Endodermal cell (in vitro differentiated cells): ENCODE data around the gene SND1. TPM values are rescaled to one million over a fixed set of nuclear protein-coding genes. Genes with fewer than 3 reads are reported as not detected.

ENCODE experiments used
- DNase-seq: peaks from one replicate; pipeline ENCODE4 v3.0.0-alpha.2; 2017
- H3K27ac ChIP-seq: 2 replicates; pipeline ENCODE4 v1.5.1; 2013; ENCODE audit warnings: mild to moderate bottlenecking, low read depth, low read length, moderate library complexity
- H3K27me3 ChIP-seq: 2 replicates; pipeline ENCODE4 v1.6.1; 2013; ENCODE audit warnings: mild to moderate bottlenecking, low read length, moderate library complexity; ENCODE audit not compliant: insufficient read depth, control insufficient read depth, poor library complexity, severe bottlenecking
- H3K36me3 ChIP-seq: 2 replicates; pipeline ENCODE4 v1.7.0; 2013; ENCODE audit warnings: mild to moderate bottlenecking, low read length, moderate library complexity; ENCODE audit not compliant: control insufficient read depth, insufficient read depth
- H3K4me1 ChIP-seq: one replicate; pipeline ENCODE4 v1.7.0; 2013; ENCODE audit warnings: low read length; ENCODE audit not compliant: control insufficient read depth, insufficient read depth
- H3K4me3 ChIP-seq: 2 replicates; pipeline ENCODE4 v1.5.1; 2013; ENCODE audit warnings: mild to moderate bottlenecking, low read length, moderate library complexity
- H3K9ac ChIP-seq: 2 replicates; pipeline ENCODE4 v1.6.1; 2013; ENCODE audit warnings: mild to moderate bottlenecking, low read length, moderate library complexity; ENCODE audit not compliant: poor library complexity, severe bottlenecking; ENCODE audit errors: extremely low read depth
- H3K9me3 ChIP-seq: 2 replicates; pipeline ENCODE4 v1.6.1; 2013; ENCODE audit warnings: mild to moderate bottlenecking, low read length, moderate library complexity; ENCODE audit not compliant: control insufficient read depth
- H3K27ac Mint-ChIP-seq: 2 replicates; pipeline ENCODE4 v1.8.0; 2020; ENCODE audit warnings: mixed read lengths
- H3K27me3 Mint-ChIP-seq: 2 replicates; pipeline ENCODE4 v1.8.0; 2021; ENCODE audit warnings: mild to moderate bottlenecking, mixed read lengths; ENCODE audit not compliant: insufficient read depth
- H3K36me3 Mint-ChIP-seq: 2 replicates; pipeline ENCODE4 v1.8.0; 2020; ENCODE audit warnings: low read depth, mixed read lengths
- H3K4me1 Mint-ChIP-seq: 2 replicates; pipeline ENCODE4 v1.8.0; 2020; ENCODE audit warnings: mixed read lengths
- H3K4me3 Mint-ChIP-seq: 2 replicates; pipeline ENCODE4 v1.8.0; 2020; ENCODE audit warnings: mild to moderate bottlenecking, moderate library complexity, mixed read lengths
- H3K9me3 Mint-ChIP-seq: 2 replicates; pipeline ENCODE4 v1.8.0; 2020; ENCODE audit warnings: mild to moderate bottlenecking, mixed read lengths
- WGBS, 2 experiments: methylation state at CpG; one replicate each; pipeline versions ENCODE4 v1.1.5 to v1.1.7; 2013; ENCODE audit warnings: missing lambda C conversion rate in 2 of 2, mixed read lengths in 1 of 2; ENCODE audit not compliant: insufficient coverage in 1 of 2, insufficient read length in 1 of 2; 5-methylcytosine and 5-hydroxymethylcytosine counted together
- total RNA-seq, 2 donors: library from RNA; stranded (reverse); fragmentation: NEBNext Ultra II Directional in 1 of 2; extraction: Animal tissue kit (Norgen Biotek cat#: 25700) in 1 of 2; gene quantifications; 2 replicates in 1 of 2; 3 replicates in 1 of 2; pipeline ENCODE4 v1.2.1, GENCODE V29; 2021
- TF ChIP-seq, protein P1 (sequence below): fragments of 200-600 bp; sonication (generic); conservative IDR thresholded peaks from 2 replicates; pipeline ENCODE4 v1.5.0; 2021; ENCODE audit warnings: antibody characterized with exemption, mild to moderate bottlenecking

The SND1 gene
- total RNA-seq, 2 donors from 2014 or later: 240 to 267 TPM

DNA sequence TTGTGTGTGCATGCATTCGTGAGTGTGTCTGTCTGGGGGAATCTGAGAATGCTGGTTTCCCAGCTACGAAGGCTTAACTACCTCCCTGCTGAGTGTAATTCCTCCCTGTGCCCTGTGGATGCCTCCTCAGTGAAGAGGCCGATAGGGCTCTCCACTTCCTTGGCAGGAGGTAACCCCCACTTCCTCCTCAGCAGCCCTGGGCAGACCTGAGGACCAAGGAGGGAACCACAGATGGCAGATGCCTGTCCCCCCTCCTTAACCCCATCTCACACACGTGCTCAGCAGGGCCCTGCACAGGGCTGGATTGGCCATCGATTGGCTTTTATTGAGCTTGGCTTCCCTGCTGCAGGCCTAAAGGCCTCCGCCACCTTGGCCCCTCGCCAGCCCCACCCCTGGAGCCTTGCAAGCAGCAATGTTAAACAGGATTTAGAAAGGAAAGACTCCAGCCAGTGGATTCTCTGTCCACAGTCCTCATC lies 424.8 kb downstream of the SND1 start:
- Mint-ChIP-seq H3K27ac (no peak overlapping the region), H3K4me3 (no peak overlapping the region), H3K36me3 (peaks cover 20% of the 10 kb centered on the region), H3K9me3 (no peaks in the 10 kb centered on the region), H3K4me1 (no peaks in the 10 kb centered on the region), H3K27me3 (no peaks in the 10 kb centered on the region)
- Histone ChIP-seq H3K4me3 (no peak overlapping the region), H3K27ac (peak overlapping the region; percentile 38), H3K4me1 (no peaks in the 10 kb centered on the region), H3K36me3 (peaks cover 60% of the 10 kb centered on the region), H3K9ac (no peak overlapping the region), H3K27me3 (no peaks in the 10 kb centered on the region), H3K9me3 (no peaks in the 10 kb centered on the region)
- TF ChIP-seq, protein P1, sequence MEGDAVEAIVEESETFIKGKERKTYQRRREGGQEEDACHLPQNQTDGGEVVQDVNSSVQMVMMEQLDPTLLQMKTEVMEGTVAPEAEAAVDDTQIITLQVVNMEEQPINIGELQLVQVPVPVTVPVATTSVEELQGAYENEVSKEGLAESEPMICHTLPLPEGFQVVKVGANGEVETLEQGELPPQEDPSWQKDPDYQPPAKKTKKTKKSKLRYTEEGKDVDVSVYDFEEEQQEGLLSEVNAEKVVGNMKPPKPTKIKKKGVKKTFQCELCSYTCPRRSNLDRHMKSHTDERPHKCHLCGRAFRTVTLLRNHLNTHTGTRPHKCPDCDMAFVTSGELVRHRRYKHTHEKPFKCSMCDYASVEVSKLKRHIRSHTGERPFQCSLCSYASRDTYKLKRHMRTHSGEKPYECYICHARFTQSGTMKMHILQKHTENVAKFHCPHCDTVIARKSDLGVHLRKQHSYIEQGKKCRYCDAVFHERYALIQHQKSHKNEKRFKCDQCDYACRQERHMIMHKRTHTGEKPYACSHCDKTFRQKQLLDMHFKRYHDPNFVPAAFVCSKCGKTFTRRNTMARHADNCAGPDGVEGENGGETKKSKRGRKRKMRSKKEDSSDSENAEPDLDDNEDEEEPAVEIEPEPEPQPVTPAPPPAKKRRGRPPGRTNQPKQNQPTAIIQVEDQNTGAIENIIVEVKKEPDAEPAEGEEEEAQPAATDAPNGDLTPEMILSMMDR: no peak
- WGBS, 2 experiments: 88 to 90% methylated on average over 5 to 7 of the region's 7 CpGs
- no peak for DNase-seq

DNA sequence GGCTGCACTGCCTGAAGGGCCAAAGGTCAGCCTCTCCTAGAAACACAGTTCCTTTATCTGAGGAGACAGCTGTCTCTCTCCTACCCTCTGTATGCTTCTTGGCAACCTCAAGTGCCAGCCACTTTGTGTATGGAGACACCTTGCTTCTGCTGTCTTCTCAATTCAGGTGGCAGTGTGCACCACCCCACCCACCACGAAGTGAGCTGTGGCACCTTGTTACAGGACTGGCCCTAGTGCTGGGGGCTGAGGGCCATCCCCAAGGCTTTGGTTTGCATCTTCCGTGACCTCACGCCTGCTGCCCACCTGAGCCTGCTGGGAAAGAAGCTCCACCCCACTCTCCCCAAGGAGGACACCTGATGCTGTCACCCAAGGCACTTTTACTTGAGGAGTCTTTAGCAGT lies 426.3 kb downstream of the SND1 start:
- H3K4me3 ChIP-seq: no peak overlapping the region
- no peak overlapping the region for H3K9ac ChIP-seq
- no peaks in the 10 kb centered on the region for H3K4me1 ChIP-seq
- WGBS, 2 experiments: 94 to 96% methylated on average over 2 to 3 of the region's 3 CpGs
- DNase-seq: no peak
- Mint-ChIP-seq H3K36me3 (peaks cover 28% of the 10 kb centered on the region), H3K9me3 (no peaks in the 10 kb centered on the region), H3K4me3 (no peak overlapping the region), H3K27ac (no peak overlapping the region), H3K27me3 (no peaks in the 10 kb centered on the region), H3K4me1 (no peaks in the 10 kb centered on the region)
- H3K9me3 ChIP-seq: no peaks in the 10 kb centered on the region
- TF ChIP-seq, protein P1: no peak
- H3K27me3 ChIP-seq: no peaks in the 10 kb centered on the region
- H3K36me3 ChIP-seq: peaks cover 66% of the 10 kb centered on the region
- H3K27ac ChIP-seq: no peak overlapping the region

DNA sequence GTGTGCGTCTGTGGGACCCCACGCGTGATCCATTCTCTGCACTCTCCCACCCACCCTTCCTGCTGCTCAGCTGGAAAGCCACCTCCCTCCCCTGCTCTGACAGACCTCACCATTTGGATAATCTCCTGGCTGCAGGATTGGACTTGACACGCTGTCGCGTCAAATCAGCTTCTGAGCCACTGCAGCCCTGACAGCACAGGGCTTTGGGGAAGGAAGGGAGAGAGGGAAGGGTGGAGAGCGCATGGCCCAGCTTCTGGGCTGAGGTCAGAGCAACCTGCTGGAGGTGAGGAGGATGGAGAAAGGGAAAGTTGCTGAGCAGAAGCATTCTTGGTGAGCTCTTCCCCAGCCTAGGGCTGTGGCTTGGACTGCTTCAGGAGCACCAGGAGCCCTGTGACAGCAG lies 428.2 kb downstream of the SND1 start:
- H3K27ac Mint-ChIP-seq: no peak overlapping the region
- TF ChIP-seq, protein P1: no peak
- H3K36me3 ChIP-seq: peaks cover 71% of the 10 kb centered on the region
- no peaks in the 10 kb centered on the region for H3K27me3 ChIP-seq
- no peak overlapping the region for H3K4me3 ChIP-seq
- H3K4me3 Mint-ChIP-seq: no peak overlapping the region
- no peaks in the 10 kb centered on the region for H3K27me3 Mint-ChIP-seq
- no peak overlapping the region for H3K27ac ChIP-seq
- DNase-seq: no peak
- peaks cover 33% of the 10 kb centered on the region for H3K36me3 Mint-ChIP-seq
- no peaks in the 10 kb centered on the region for H3K9me3 Mint-ChIP-seq
- H3K9me3 ChIP-seq: no peaks in the 10 kb centered on the region
- 93 to 94% methylated on average over 3 to 7 of the region's 7 CpGs for WGBS, 2 experiments
- no peak overlapping the region for H3K9ac ChIP-seq
- H3K4me1 ChIP-seq: no peaks in the 10 kb centered on the region
- H3K4me1 Mint-ChIP-seq: no peaks in the 10 kb centered on the region
